K562 (cell line): Measurements from ENCODE around the gene ACADM. TPM values are rescaled to one million over a fixed set of nuclear protein-coding genes. Genes with fewer than 3 reads are reported as not detected.

Experiments used
- ATAC-seq: fragments of 200-7000 bp; cut with Tn5 transposase; 3 replicates; pipeline ENCODE4 v1.9.1; 2020; ENCODE audit warnings: moderate library complexity
- BruUV-seq: library from RNA; stranded (reverse); fragments of 400-500 nt; replicated peaks from 2 replicates; lab custom pipeline; 2021; lab: Mats Ljungman, UMichigan
- CTCF ChIA-PET: fragments of 300-600 bp; formaldehyde crosslinking; extraction: SDS; loops from one replicate; lab custom pipeline; 2021; ENCODE audit warnings: low intra/inter-chr PET ratio; lab: Yijun Ruan, JAX
- POLR2A ChIA-PET: fragments of 300-600, 350-650 bp; sonication (Branson Sonifier 250); formaldehyde crosslinking; extraction: SDS; loops from one replicate; lab custom pipeline; 2021; ENCODE audit warnings: antibody characterized with exemption, inconsistent platforms; lab: Yijun Ruan, JAX
- DNase-seq, 4 experiments: peaks; one replicate each; pipeline versions ENCODE4 v3.0.0 to v3.0.0-alpha.2; 2011 to 2018; ENCODE audit warnings: low spot score in 3 of 4, mixed read lengths in 3 of 4; ENCODE audit errors: extremely low read depth in 1 of 4
- FAIRE-seq: peaks from 2 replicates; lab custom pipeline; 2011; peaks lifted over from hg19 to GRCh38; lab: Jason Lieb, UNC
- H2AFZ ChIP-seq: 2 replicates; pipeline ENCODE4 v1.6.0; 2011; ENCODE audit warnings: low read depth, low read length, control low read depth, inconsistent platforms
- H3K27ac ChIP-seq: fragments of 200-600 bp; 3 replicates; pipeline ENCODE4 v1.8.0; 2011; ENCODE audit warnings: low read depth, mild to moderate bottlenecking, control low read depth, inconsistent platforms, low read length, moderate library complexity, mixed read lengths; ENCODE audit errors: extremely low read depth
- H3K27me3 ChIP-seq, 2 experiments: fragments of 300-600 bp in 1 of 2; 2 replicates in 1 of 2; 3 replicates in 1 of 2; pipeline versions ENCODE4 v1.6.0 to v1.8.0; 2011; ENCODE audit warnings: inconsistent platforms in 2 of 2, low read length in 2 of 2, mild to moderate bottlenecking in 1 of 2, mixed read lengths in 1 of 2, moderate library complexity in 1 of 2; ENCODE audit not compliant: control insufficient read depth in 2 of 2, insufficient read depth in 2 of 2
- H3K36me3 ChIP-seq: fragments of 300-600 bp; 3 replicates; pipeline ENCODE4 v1.8.0; 2011; ENCODE audit warnings: mild to moderate bottlenecking, low read length, inconsistent platforms; ENCODE audit not compliant: control insufficient read depth, insufficient read depth
- H3K4me1 ChIP-seq, 2 experiments: fragments of 200-600 bp in 1 of 2; replicated peaks in 1 of 2; 2 replicates in 1 of 2; 3 replicates in 1 of 2; pipeline versions ENCODE4 v1.5.1 to v1.8.0; 2011; ENCODE audit warnings: inconsistent platforms in 2 of 2, low read length in 2 of 2, mild to moderate bottlenecking in 1 of 2, mixed read lengths in 1 of 2, moderate library complexity in 1 of 2; ENCODE audit not compliant: control insufficient read depth in 2 of 2, insufficient read depth in 2 of 2
- H3K4me2 ChIP-seq: 2 replicates; pipeline ENCODE4 v1.6.1; 2011; ENCODE audit warnings: low read length, control low read depth, inconsistent platforms, mixed read lengths; ENCODE audit not compliant: insufficient read depth
- H3K4me3 ChIP-seq: fragments of 200-600 bp; sonication (generic), shearing (Covaris generic); 2 replicates; pipeline ENCODE4 v1.5.1; 2016; ENCODE audit warnings: control low read depth, inconsistent platforms
- H3K79me2 ChIP-seq: fragments of 200-600 bp; 3 replicates; pipeline ENCODE4 v1.8.0; 2011; ENCODE audit warnings: low read length, inconsistent platforms; ENCODE audit not compliant: control insufficient read depth, insufficient read depth
- H3K9ac ChIP-seq, 2 experiments: 2 replicates each; pipeline versions ENCODE4 v1.6.0 to v1.6.1; 2011; ENCODE audit warnings: low read depth in 2 of 2, low read length in 2 of 2, control low read depth in 1 of 2, inconsistent platforms in 1 of 2, mild to moderate bottlenecking in 1 of 2, mixed read lengths in 1 of 2; ENCODE audit not compliant: insufficient read depth in 1 of 2
- H3K9me1 ChIP-seq: one replicate; pipeline ENCODE4 v1.6.0; 2011; ENCODE audit warnings: inconsistent platforms, mild to moderate bottlenecking, low read length, moderate library complexity; ENCODE audit not compliant: control insufficient read depth, insufficient read depth
- H3K9me3 ChIP-seq: replicated peaks from 2 replicates; pipeline ENCODE4 v1.5.1; 2011; ENCODE audit warnings: low read depth, low read length, inconsistent platforms; ENCODE audit not compliant: control insufficient read depth, insufficient read depth
- H4K20me1 ChIP-seq: replicated peaks from 2 replicates; pipeline ENCODE4 v1.6.1; 2011; ENCODE audit warnings: low read length, inconsistent platforms, mixed read lengths; ENCODE audit not compliant: control insufficient read depth, insufficient read depth
- ARNT ChIP-seq, 2 experiments: fragments of 450-650 bp; IDR thresholded peaks; 2 replicates each; pipeline ENCODE4 v1.6.1; 2016; ENCODE audit warnings: mild to moderate bottlenecking in 1 of 2
- HES1 ChIP-seq: fragments of 450-650 bp; IDR thresholded peaks from 2 replicates; pipeline ENCODE4 v1.6.1; 2016; ENCODE audit warnings: low read depth, mild to moderate bottlenecking, moderate library complexity
- HMBOX1 ChIP-seq: sonication (generic); IDR thresholded peaks from 2 replicates; pipeline ENCODE4 v1.6.1; 2016
- JUND ChIP-seq, 2 experiments: IDR thresholded peaks; 2 replicates in 1 of 2; 3 replicates in 1 of 2; pipeline ENCODE4 v1.6.1; 2011; ENCODE audit warnings: borderline replicate concordance in 2 of 2, low read depth in 2 of 2, low read length in 2 of 2, improper control_type of control experiment in 1 of 2, missing biosample characterization in 1 of 2, missing genetic modification characterization in 1 of 2, missing genetic modification reagents in 1 of 2
- KLF13 ChIP-seq: fragments of 450-650 bp; IDR thresholded peaks from 2 replicates; pipeline ENCODE4 v1.6.1; 2016; ENCODE audit warnings: missing genetic modification characterization, low read depth, mild to moderate bottlenecking, missing compliant biosample characterization, moderate library complexity, borderline replicate concordance
- MTF1 ChIP-seq: fragments of 250-450 bp; sonication (Bioruptor Pico); IDR thresholded peaks from 2 replicates; pipeline ENCODE4 v1.9.0; 2021; ENCODE audit warnings: moderate library complexity, mild to moderate bottlenecking, inconsistent platforms, borderline replicate concordance
- NCOA1 ChIP-seq: fragments of 450-650 bp; IDR thresholded peaks from 2 replicates; pipeline ENCODE4 v1.6.1; 2016; ENCODE audit warnings: low read depth
- NFIX ChIP-seq: fragments of 250-450 bp; sonication (Bioruptor Pico); IDR thresholded peaks from 2 replicates; pipeline ENCODE4 v1.4.0; 2020; ENCODE audit warnings: low read depth, mild to moderate bottlenecking, moderate library complexity
- NR2C2 ChIP-seq, 2 experiments: fragments of 200-800 bp in 1 of 2; sonication (Bioruptor generic) in 1 of 2; sonication (generic) in 1 of 2; formaldehyde crosslinking in 1 of 2; IDR thresholded peaks; 2 replicates each; pipeline versions ENCODE4 v1.6.1 to v1.8.0; 2016 to 2022; ENCODE audit warnings: mild to moderate bottlenecking in 1 of 2, missing compliant biosample characterization in 1 of 2, missing genetic modification characterization in 1 of 2, missing genetic modification reagents in 1 of 2
- POLR2A ChIP-seq: fragments of 450-650 bp; conservative IDR thresholded peaks from 2 replicates; pipeline ENCODE4 v1.6.1; 2016
- POLR2AphosphoS5 ChIP-seq: IDR thresholded peaks from 2 replicates; pipeline ENCODE4 v1.6.1; 2011; ENCODE audit warnings: mild to moderate bottlenecking, low read depth, low read length, moderate library complexity; ENCODE audit not compliant: control insufficient read depth, insufficient read depth
- RNF2 ChIP-seq: sonication (generic); IDR thresholded peaks from 2 replicates; pipeline ENCODE4 v1.6.1; 2016
- SMARCE1 ChIP-seq: fragments of 450-650 bp; IDR thresholded peaks from 2 replicates; pipeline ENCODE4 v1.7.1; 2016; ENCODE audit warnings: mild to moderate bottlenecking
- TAF9B ChIP-seq: fragments of 450-650 bp; IDR thresholded peaks from 2 replicates; pipeline ENCODE4 v1.6.1; 2018; ENCODE audit warnings: mild to moderate bottlenecking; ENCODE audit not compliant: partially characterized antibody
- TAL1 ChIP-seq: fragments of 450-650 bp; IDR thresholded peaks from 2 replicates; pipeline ENCODE4 v1.6.1; 2016; ENCODE audit warnings: mild to moderate bottlenecking
- TFAP4 ChIP-seq: sonication (generic); formaldehyde crosslinking; IDR thresholded peaks from 2 replicates; pipeline ENCODE4 v1.8.0; 2022; ENCODE audit warnings: missing genetic modification reagents, mild to moderate bottlenecking, moderate library complexity, borderline replicate concordance
- U2AF2 ChIP-seq: fragments of 200-400 bp; formaldehyde crosslinking; optimal IDR thresholded peaks from 2 replicates; pipeline ENCODE3; 2017; ENCODE audit warnings: low read depth, mild to moderate bottlenecking, low read length
- WGBS: fragments of 100-300 bp; shearing (Covaris generic); methylation state at CpG from one replicate; pipeline ENCODE4 v1.1.6; 2016; ENCODE audit warnings: low coverage, mixed read lengths; ENCODE audit not compliant: insufficient coverage; ENCODE audit errors: missing lambda C conversion rate; 5-methylcytosine and 5-hydroxymethylcytosine counted together
- in situ Hi-C: fragments of 300-500 bp; cut with MboI; formaldehyde crosslinking; loops from 4 replicates; pipeline ENCODE4 v1.15.0; 2018; ENCODE audit warnings: inconsistent platforms, mixed read lengths
- intact Hi-C: fragments of 100-400 bp; cut with micrococcal nuclease; formaldehyde crosslinking; loops from 2 replicates; pipeline ENCODE4 v1.14.2; 2022
- polyA plus RNA-seq, 8 experiments: library from polyadenylated mRNA; depleted of rRNA in 4 of 8; stranded (reverse) in 5 of 8; unstranded in 3 of 8; fragments of >200 nt; fragmentation: Nextera tagmentation in 2 of 8; fragmentation: Illumina TruSeq in 1 of 8; extraction: Ambion mirVana in 2 of 8; extraction: Trizol in 1 of 8; gene quantifications; 2 replicates each; pipeline versions ENCODE4 v1.2.1 to v1.2.3, GENCODE V29; 2011 to 2014; ENCODE audit warnings: inconsistent platforms in 1 of 8, missing spikeins in 1 of 8
- total RNA-seq, 7 experiments: library from RNA; depleted of rRNA in 6 of 7; stranded (reverse); fragments of >200 nt in 6 of 7; fragmentation: Illumina TruSeq in 2 of 7; extraction: Trizol in 2 of 7; gene quantifications; 2 replicates each; pipeline versions ENCODE4 v1.2.1 to v1.2.3, GENCODE V29; 2011 to 2021; ENCODE audit warnings: low replicate concordance in 1 of 7

ACADM gene
- total and polyA plus RNA-seq, 9 of the 15 experiments (the other 6 are each of a cell fraction or from before 2014, with no cell fraction given): 82.5 to 156 (median 123) TPM

- no peaks in the 10 kb centered on the region for H3K9me3 ChIP-seq
- H3K36me3 ChIP-seq: no peaks in the 10 kb centered on the region
- ChIA-PET POLR2A (interaction anchor here (0.7 to 0.9 kb wide), 2 partner anchors 16 to 38 kb away, joined by 3 to 4 read pairs; no protein-coding TSS in a partner anchor), CTCF (no interaction called here)
- H3K4me1 ChIP-seq: peaks cover 0 to 10% of the 10 kb centered on the region in 2 experiments; a peak in 3 of 5 replicates
- ATAC-seq: peak; percentile 85
- H4K20me1 ChIP-seq: no peaks in the 10 kb centered on the region
- in situ Hi-C loops: no loop called here
- no peaks in the 10 kb centered on the region for H3K27me3 ChIP-seq
- peak in 2 of 4 experiments; percentile 55 to 80 for DNase-seq
- no TSS peak for BruUV-seq
- intact Hi-C loops: no loop called here
- peak; percentile 88 for FAIRE-seq
- H3K9me1 ChIP-seq: no peaks in the 10 kb centered on the region
- H3K27ac ChIP-seq: peak overlapping the region; percentile 41; the same call in 2 of the 3 replicates
- no peaks in the 10 kb centered on the region for H3K79me2 ChIP-seq
- no peak overlapping the region for H2AFZ ChIP-seq
- no peak overlapping the region for H3K4me2 ChIP-seq
- no peak overlapping the region for H3K9ac ChIP-seq
- H3K4me3 ChIP-seq: no peak overlapping the region
- WGBS: 9% methylated on average over 2 of the region's 2 CpGs
- TF ChIP-seq TFAP4 (CRISPR knock-in tag): peak; percentile 12; the same call in 1 of the 2 replicates
- TF ChIP-seq NCOA1: peak; percentile 50; the same call in 1 of the 2 replicates
- peak; percentile 58 for TF ChIP-seq POLR2AphosphoS5
- TF ChIP-seq U2AF2: no peak
- TF ChIP-seq JUND (IDR thresholded peaks at IDR 0.05; ENCODE audit: borderline replicate concordance, low read depth, low read length): peak; percentile 46; the same call in 1 of the 2 replicates
- peak; percentile 40; the same call in 1 of the 3 replicates for TF ChIP-seq JUND (tag; IDR thresholded peaks at IDR 0.05; ENCODE audit: borderline replicate concordance, low read depth, low read length)
- TF ChIP-seq RNF2: no peak
- TF ChIP-seq TAL1: peak; percentile 57
- peak; percentile 74 for TF ChIP-seq SMARCE1
- peak; percentile 69 for TF ChIP-seq TAF9B
- TF ChIP-seq HMBOX1: peak; percentile 68
- TF ChIP-seq MTF1 (CRISPR knock-in tag): no peak
- no peak for TF ChIP-seq NR2C2 (CRISPR knock-in tag; IDR thresholded peaks at IDR 0.05)
- peak; percentile 75 for TF ChIP-seq NR2C2 (tag; IDR thresholded peaks at IDR 0.05)
- no peak for TF ChIP-seq KLF13 (tag)
- peak; percentile 56 for TF ChIP-seq HES1
- 0 out of 4 replicates have a peak, but pooled peaks of 1 of the 2 experiments have one; percentile 46 for TF ChIP-seq ARNT (IDR thresholded peaks at IDR 0.05)
- TF ChIP-seq POLR2A: no peak
- no peak for TF ChIP-seq NFIX (CRISPR knock-in tag)
Observed at GRCh38 chr1:75707191-75707590, 17.3 kb upstream of the ACADM start.
